Frontal cortex (tissue), 4 donors: ENCODE results near the gene TMEM59. TPM values are rescaled to one million over a fixed set of nuclear protein-coding genes. Genes with fewer than 3 reads are reported as not detected.
"Not testable (repeated sequence)": the region's sequence is repeated elsewhere in the genome, so short reads cannot be mapped to it uniquely, and the experiment has no call there.

Experiments used
- DNase-seq, 2 donors: peaks; one replicate each; pipeline ENCODE4 v3.0.0; 2012; ENCODE audit warnings: low spot score in 2 of 2
- FAIRE-seq: peaks from 2 replicates; lab custom pipeline; 2012; peaks lifted over from hg19 to GRCh38; lab: Jason Lieb, UNC
- small RNA-seq: library from RNA; depleted of rRNA; stranded (forward); fragments of <200 nt; gene quantifications from one replicate; pipeline ENCODE3, GENCODE V24; 2014
- total RNA-seq: library from RNA; depleted of rRNA; stranded (reverse); fragments of >200 nt; gene quantifications from one replicate; pipeline ENCODE4 v1.2.3, GENCODE V29; 2014
- donor health status: control.
- donor health status: control.
- donor health status: control.

Gene TMEM59
- total RNA-seq, 1 donor from 2014 or later = 92.9 TPM

GRCh38 chr1:53995683-53996082, 57.3 kb downstream of the TMEM59 start:
- DNase-seq (no peak), FAIRE-seq (no peak)

GRCh38 chr1:53994516-53994915, 58.5 kb downstream of the TMEM59 start:
- not testable (repeated sequence) for DNase-seq, FAIRE-seq

GRCh38 chr1:53992085-53992874, 60.7 kb downstream of the TMEM59 start:
- FAIRE-seq = no peak
- DNase-seq = no peak

GRCh38 chr1:53987880-53988279, 65.1 kb downstream of the TMEM59 start:
- FAIRE-seq (no peak), DNase-seq (no peak)

GRCh38 chr1:53986458-53986857, 66.5 kb downstream of the TMEM59 start:
- no peak for FAIRE-seq
- DNase-seq = no peak

- no peak for FAIRE-seq
- no peak for DNase-seq
Measured at GRCh38 chr1:53984726-53985125, 68.3 kb downstream of the TMEM59 start.

GRCh38 chr1:53982763-53983104, 70.3 kb downstream of the TMEM59 start:
- no peak for DNase-seq
- no peak for FAIRE-seq

- DNase-seq = peak in 1 of 2 donors; percentile 39
- no peak for FAIRE-seq
Measured at GRCh38 chr1:53982034-53982762, 70.8 kb downstream of the TMEM59 start.

GRCh38 chr1:53981220-53981619, 71.8 kb downstream of the TMEM59 start:
- DNase-seq (no peak), FAIRE-seq (no peak)

- no peak for FAIRE-seq
- no peak for DNase-seq
Measured at GRCh38 chr1:53979712-53980450, 73.1 kb downstream of the TMEM59 start.

Small RNA genes lying within 50 kb of the gene (small RNA-seq; reads per million reads assigned to genes)
- gene AL353898.1 (not detected), gene AL353898.2 (not detected)

Other genes starting within 250 kb of the TMEM59 start
- 40.8 TPM for gene NDC1, start 214.9 kb downstream of the TMEM59 start, total RNA-seq
- gene YIPF1, start 163.4 kb downstream of the TMEM59 start, total RNA-seq = 15.5 TPM
- not detected for gene DIO1, start 159.0 kb downstream of the TMEM59 start, total RNA-seq
- gene IFT25, start 107.5 kb downstream of the TMEM59 start, total RNA-seq = 19.2 TPM
- 21.2 TPM for gene LRRC42, start 106.9 kb downstream of the TMEM59 start, total RNA-seq
- gene LDLRAD1, start 35.0 kb downstream of the TMEM59 start, total RNA-seq = not detected
- gene TCEANC2, start 404 bp upstream of the TMEM59 start, total RNA-seq = 4.9 TPM
- not detected for gene CDCP2, start 99.8 kb upstream of the TMEM59 start, total RNA-seq
- 4.5 TPM for gene CYB5RL, start 146.8 kb upstream of the TMEM59 start, total RNA-seq
- gene MRPL37, start 147.0 kb upstream of the TMEM59 start, total RNA-seq = 29.3 TPM